Measurements from ENCODE around the gene ARFGAP1.

The ARFGAP1 gene

GRCh38 chr20:63311186-63311832, 38.7 kb downstream of the ARFGAP1 start:
- DNase-seq: no peak

GRCh38 chr20:63311833-63312243, 39.2 kb downstream of the ARFGAP1 start:
- no peak for DNase-seq

GRCh38 chr20:63312273-63312672, 39.7 kb downstream of the ARFGAP1 start:
- no peak for DNase-seq

GRCh38 chr20:63312690-63313348, 40.2 kb downstream of the ARFGAP1 start:
- DNase-seq: no peak

- no peak for DNase-seq
Measured at GRCh38 chr20:63313349-63314014, 40.9 kb downstream of the ARFGAP1 start.

GRCh38 chr20:63314015-63314471, 41.4 kb downstream of the ARFGAP1 start:
- DNase-seq: no peak

DNA sequence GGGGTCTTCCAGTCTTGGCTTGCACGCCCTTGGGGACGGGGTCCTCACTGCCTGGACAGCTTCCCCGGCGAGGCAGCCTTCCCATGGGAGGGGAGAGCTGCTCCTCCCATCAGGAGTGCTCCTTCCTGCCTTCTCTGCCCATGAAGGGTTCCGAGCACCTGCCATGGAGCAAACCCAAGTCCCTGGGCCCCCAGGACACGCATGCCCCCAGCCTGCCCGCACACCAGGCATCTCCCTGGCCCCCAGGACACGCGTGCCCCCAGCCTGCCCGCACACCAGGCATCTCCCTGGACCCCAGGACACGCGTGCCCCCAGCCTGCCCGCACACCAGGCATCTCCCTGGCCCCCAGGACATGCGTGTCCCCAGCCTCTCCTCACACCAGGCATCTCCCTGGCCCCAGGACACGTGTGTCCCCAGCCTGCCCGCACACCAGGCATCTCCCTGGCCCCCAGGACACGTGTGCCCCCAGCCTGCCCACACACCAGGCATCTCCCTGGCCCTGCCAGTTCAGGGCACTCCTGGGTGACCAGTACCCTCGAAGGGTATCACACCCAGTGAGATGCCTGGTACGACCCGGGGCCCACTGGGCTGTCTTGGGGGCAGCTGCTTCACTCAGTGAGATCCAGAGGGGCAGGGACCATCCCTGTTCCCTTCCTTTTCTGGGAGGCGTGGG, 42.1 kb downstream of the ARFGAP1 start:
- DNase-seq: no peak

DNA sequence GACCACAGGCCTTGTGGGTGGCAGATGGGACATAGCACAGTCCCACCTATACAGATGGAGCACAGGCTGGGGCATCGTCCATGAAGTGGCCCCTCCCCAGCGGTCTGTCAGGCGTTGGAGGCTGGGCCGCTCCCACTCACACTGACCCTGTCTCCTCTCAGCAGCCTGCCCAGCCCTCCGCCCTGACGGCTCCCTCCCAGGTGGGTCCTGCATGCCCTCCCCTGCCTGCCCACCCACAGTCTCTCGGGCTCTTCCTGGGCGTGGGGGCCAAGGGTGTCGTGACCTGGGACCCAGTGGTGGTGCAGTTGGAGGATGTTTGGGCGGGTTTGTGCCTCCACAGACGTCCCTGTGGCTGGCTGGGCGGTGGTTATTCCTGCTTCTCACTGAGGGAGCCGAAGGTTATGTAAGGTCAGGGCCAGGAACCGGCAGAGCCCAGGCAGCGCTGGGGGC, 42.7 kb downstream of the ARFGAP1 start:
- DNase-seq: no peak

DNA sequence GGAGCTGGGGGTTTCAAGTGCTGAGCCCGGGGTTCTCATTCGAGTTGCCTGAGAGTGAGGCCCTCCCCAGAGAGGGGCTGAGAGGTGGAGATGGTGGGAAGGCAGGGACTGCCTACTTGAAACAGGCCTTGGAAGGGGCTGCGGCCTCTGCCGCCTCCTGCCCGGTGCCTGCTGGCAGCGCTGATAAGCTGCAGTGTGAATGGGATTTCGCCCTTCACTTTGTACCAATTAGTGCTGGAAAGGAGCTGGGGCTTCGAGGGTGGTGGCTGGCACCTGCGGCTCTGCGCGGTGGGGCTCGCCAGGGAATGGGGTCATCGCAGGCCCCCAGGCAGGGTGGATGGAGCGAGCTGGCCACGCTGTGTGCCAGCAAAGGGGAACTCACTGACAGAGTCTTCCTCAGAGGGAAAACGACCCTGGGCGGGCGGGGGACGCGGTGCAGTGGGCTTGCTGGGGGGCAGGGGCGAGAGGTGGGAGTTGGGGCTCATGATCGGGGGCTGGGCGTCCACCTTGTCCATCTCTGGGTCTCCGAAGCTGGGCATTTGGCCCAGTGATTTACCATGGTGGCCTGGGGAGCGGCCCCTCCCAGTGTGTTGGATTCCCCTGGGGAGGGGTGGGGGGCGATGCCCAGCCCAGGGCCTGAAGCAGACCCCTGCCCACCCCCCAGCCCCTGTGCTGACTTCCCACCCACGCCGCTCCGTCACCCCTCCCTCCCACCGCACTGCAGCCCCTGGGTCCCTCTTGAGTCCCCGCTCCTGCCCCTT, 43.3 kb downstream of the ARFGAP1 start:
- DNase-seq: no peak

GRCh38 chr20:63316502-63316921, 43.9 kb downstream of the ARFGAP1 start:
- no peak for DNase-seq

- no peak for DNase-seq
Measured at GRCh38 chr20:63317061-63317460, 44.4 kb downstream of the ARFGAP1 start.

DNA sequence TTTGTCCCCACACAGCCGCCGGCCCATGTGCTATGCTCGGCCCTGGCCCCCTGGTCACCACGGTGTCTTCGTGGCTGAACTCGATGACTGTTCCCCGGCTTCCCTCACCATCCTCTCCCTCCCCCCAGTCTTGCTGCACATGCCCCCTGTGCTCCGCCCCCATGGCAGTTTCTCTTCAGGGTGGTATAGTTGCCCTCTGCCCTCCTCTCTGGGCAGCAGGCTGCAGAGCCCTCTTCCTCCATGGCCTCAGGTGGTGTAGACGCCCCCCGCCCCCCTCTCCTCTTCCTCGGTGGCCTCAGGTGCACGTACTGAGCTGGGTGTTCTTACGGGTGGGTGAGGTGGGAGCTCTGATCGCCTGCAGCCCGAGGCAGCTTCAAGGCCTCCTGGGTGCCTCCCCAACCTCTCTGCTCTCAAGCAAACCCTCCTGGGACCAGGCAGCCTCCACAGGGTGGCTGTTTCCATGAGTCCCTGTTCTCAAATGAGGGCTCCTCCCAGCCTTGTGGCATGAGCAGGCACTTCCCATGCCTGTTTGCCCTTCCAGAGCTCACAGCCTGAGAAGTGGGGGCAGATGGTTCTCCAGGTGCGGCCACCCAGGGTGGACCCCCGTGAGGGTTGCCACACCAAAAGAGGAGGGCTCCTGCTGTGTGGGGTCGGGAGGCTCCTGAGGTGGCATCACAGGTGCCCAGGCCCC, 45.1 kb downstream of the ARFGAP1 start:
- DNase-seq: no peak

GRCh38 chr20:63318391-63319163, 46.0 kb downstream of the ARFGAP1 start:
- DNase-seq: no peak

GRCh38 chr20:63319164-63320040, 46.8 kb downstream of the ARFGAP1 start:
- DNase-seq: no peak

DNA sequence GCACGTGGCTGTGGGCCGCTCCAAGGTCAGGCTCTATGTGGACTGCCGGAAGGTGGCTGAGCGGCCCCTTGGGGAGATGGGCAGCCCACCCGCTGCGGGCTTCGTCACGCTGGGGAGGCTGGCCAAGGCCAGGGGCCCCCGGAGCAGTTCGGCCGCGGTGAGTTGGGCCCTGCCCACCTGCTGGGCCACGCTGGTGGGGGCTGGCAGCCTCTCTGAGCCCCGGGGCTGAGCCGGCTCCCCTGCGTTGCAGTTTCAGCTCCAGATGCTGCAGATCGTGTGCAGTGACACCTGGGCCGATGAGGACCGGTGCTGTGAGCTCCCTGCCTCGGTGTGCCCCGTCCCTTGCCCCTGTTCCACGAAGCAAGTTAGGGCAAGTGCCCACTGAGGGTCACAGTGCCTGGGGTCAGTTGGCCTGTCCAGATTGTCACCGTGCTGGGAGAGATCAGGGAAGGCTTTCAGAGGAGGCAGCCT, 47.5 kb downstream of the ARFGAP1 start:
- DNase-seq: no peak

- DNase-seq: no peak
Measured at GRCh38 chr20:63320616-63321147, 48.1 kb downstream of the ARFGAP1 start.

DNA sequence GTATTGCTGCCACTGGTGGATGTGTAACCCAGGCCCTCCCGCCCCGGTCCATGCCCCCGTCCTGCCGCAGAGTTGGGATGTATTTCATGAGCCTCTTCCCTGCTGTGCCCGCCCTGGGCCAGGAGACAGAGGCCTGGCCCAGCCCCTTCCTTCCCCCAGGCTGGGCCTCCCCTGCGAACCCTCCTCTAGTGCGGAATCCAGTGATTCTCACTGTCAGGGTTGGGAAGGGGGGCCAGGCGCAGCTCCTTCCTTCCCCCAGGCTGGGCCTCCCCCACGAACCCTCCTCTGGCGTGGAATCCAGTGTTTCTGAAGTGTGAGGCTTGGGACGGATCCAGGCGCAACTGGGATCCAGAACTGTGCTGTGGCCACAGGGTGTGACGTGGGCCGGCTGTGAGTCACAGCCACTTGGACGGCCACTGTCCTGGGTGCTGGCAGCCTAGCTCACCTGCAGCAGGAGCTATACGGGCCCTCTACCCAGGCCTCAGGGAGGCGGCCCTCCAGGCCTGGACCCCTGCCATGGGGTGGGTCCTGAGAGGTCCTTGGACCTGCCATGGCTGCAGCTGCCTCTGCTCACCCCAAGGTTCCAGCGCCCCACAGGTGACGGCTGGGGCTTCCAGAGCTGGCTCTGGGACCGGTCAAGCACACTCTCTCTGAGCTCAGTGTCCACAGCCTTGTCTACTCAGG, 48.7 kb downstream of the ARFGAP1 start:
- DNase-seq: no peak

GRCh38 chr20:63322146-63322932, 49.7 kb downstream of the ARFGAP1 start:
- DNase-seq: no peak

All from SIG-M5 (cell line).